Prostate gland (tissue), 2 donors: ENCODE results near the gene TBC1D22A.

Source experiments
- POLR2AphosphoS5 ChIP-seq: sonication (generic); formaldehyde crosslinking; IDR thresholded peaks from one replicate; pipeline ENCODE4 v1.6.1; 2017; ENCODE audit warnings: antibody characterized with exemption
- TF ChIP-seq, protein P1 (sequence below), 4 experiments: fragments of 200-600 bp in 2 of 4; fragments of 450-650 bp in 2 of 4; sonication (generic) in 2 of 4; IDR thresholded peaks; 1 replicate in 3 of 4; 2 replicates in 1 of 4; pipeline ENCODE4 v1.5.1; 2016 to 2019; ENCODE audit warnings: antibody characterized with exemption in 4 of 4, mild to moderate bottlenecking in 2 of 4, moderate library complexity in 2 of 4

DNA sequence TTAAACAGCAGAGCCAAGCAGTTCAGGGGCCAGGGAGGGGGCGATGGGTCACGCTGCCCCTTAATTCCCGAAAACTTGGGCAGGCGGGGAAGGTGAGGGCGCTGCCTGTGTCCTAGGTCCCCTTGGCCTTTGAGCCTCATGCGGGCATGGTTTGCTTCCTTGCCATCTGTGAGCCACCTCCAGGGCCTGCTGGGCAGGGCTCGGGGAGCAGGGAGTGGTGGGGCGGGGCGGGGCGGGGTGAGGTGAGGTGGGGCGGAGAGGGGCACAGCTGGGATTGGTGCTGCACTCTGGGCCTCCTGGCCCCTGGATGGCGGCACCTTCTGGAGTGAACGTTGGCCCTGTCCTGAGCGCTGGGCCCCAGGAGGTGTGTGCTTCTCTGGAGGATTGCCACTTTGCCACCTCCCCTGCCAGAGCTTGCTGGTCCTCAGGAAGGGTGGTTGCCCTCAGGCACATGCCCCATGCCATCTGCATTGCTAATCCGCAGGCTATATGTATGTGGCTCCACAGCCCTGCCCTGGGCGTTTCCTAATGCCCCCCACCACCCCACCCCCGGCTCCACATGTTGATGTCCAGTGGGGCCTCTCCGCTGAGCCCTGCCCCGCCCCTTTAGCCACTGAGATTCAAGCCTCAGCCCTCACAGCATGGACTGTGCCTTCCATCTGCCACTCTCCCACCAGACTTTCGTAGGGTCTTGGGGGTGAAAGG, 352.5 kb downstream of the TBC1D22A start:
- no peak for TF ChIP-seq POLR2AphosphoS5
- TF ChIP-seq, protein P1, sequence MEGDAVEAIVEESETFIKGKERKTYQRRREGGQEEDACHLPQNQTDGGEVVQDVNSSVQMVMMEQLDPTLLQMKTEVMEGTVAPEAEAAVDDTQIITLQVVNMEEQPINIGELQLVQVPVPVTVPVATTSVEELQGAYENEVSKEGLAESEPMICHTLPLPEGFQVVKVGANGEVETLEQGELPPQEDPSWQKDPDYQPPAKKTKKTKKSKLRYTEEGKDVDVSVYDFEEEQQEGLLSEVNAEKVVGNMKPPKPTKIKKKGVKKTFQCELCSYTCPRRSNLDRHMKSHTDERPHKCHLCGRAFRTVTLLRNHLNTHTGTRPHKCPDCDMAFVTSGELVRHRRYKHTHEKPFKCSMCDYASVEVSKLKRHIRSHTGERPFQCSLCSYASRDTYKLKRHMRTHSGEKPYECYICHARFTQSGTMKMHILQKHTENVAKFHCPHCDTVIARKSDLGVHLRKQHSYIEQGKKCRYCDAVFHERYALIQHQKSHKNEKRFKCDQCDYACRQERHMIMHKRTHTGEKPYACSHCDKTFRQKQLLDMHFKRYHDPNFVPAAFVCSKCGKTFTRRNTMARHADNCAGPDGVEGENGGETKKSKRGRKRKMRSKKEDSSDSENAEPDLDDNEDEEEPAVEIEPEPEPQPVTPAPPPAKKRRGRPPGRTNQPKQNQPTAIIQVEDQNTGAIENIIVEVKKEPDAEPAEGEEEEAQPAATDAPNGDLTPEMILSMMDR (IDR thresholded peaks at IDR 0.05): no peak
